ENCODE data around the gene SLITRK1.

Gene SLITRK1

DNA sequence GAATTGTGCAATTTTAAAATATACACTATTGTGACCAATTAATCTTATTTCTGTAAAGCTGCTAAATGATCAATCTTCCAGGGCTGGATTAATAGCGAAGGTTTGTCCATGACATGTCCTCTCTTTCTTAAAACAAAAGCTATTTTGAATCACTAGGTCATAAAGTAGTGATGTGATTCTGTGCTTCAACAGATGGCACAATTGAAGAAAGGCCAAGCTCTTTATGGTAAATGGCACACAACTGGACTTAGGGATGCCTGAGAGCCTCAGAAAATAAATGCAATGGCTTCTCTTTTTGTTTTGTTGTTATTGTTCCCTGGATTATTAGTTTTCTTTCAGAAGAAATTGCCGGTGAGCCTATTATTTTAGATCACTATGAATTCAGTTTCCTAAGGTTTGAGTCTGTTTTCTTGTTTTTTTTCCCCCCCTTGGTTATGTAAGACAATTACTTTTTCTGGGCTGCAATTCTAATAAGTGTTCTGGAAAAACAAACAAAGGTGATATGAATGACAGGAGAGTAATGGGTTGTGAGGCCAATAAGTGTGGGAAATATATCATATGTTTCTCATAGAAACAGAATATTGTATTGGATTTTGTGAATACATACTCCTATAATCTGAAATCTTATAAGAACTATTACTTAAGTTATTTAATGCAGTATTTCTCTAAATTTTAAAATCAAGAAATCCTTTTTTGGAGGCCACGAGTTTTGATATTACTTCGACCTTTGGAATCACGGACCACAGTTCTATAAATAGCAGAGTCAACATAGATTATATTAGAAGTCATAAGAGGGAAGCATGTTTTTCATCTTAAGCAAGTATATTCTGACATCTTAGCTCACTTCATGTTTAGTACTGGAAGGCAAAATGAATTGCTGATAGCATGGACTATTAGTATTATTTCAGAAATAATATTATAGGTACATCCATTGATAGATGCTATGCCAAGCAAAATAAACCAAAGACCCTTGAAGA, 16.8 kb downstream of the SLITRK1 start:
- no peak for DNase-seq

DNA sequence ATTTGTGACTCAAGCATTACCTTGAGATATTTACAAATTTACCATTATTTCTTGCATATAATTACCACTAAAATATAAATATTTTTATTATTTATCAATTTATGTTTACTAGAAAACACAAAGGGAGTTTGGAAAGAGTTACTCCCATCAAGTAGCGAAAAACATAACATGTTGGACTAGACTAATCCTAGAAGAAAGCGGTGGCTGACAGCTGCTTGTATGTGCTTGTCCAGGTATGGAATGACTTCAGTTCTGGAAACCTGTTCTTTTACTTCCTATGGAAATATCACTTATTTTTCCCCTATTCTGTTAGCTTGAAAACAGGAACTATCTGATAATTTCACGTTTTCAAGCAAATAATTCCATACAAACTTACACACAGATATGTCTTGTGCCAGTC, 28.5 kb downstream of the SLITRK1 start:
- no peak for DNase-seq

DNA sequence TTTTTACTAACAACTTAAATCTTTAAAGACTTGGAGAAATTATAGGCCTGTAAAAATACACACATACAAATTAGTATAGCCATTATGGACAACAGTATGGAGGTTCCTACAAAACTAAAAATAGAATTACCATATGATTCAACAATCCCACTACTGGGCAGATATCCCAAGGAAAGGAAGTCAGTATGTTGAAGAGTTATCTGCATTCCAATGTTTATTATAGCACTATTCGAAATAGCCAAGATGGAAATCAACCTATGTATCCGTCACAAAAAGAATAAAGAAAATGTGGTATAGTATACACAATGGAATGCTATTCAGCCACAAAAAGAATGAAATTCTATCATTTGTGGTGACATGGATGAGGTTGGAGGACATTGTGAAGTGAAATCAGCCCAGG, 37.2 kb downstream of the SLITRK1 start:
- DNase-seq: no peak

DNA sequence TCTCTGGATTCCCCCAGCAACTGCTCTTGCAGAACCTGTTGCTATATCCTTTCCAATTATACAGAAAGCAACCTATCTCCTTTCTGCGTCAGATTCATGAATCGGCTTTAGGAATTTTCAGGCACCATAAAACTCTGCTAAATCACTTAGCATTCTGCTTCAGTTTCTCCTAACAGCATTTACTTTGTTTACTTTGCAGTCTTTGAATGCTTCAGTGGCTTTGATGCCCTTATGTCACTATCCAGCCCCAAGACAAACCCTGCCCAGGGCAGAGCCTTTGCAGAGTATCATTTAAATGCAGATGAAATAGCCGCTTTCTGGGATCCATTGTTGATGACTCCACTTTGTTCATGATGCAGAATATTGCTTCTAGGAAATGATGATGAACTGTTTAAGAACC, 43.1 kb downstream of the SLITRK1 start:
- no peak for DNase-seq

DNA sequence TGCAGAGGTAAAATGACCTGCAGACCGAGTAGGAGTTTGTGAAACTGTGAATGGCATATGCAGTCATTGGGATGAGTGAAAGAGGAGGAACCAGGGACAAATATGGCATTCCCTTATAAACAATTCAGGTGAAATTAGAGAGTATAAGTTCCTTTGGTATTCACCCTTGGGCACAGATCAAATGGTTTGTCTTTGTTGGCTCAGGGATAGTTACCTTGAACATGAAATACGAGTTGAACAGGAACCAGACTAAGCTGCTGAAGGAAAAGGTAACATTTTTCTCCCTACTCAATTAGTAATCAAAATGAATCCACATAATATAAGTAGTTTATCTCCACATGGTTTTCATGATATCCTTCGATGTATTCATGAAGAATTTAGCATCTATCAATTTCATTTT, 50.5 kb downstream of the SLITRK1 start:
- DNase-seq: no peak

DNA sequence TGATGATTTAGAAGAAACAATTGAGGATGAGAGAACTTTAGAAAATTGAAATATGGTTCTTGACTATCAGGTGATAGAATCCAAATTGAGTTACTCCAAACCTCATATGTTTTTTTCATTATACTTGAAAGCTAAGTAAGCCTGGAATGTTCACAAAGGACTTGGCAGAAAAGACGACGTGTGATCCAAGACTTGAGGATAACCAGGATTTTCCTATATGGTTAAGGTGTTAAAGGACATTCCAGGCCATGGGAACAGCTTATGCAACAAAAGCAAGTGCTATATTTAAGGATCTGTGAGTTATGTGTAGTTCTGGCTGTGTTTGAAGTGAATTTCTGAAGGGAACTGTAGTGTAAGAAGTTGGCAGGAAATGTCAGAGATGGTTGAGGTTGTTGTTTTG, 52.5 kb downstream of the SLITRK1 start:
- DNase-seq: no peak

DNA sequence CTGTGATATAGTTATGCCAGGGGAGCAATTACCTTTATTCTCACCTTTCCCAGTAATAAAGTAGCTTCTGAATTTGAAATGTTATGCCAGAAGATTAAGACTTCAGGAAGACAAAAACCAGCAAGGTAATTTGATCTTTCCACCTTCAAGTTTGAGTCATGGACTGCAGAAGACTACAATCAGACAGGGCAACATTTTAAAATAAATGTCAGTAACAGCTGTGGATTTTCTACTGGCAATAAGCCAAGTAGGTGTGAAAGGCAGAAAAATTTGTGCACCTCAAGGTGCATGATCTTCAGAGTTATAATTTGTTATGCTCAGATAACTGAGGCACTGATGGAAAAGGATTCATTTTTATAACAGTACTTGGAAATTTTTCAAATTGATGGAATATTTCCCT, 54.9 kb downstream of the SLITRK1 start:
- no peak for DNase-seq
